Endometrial microvascular endothelial cells (primary cell): Measurements from ENCODE around the gene TRMT1L. TPM values are rescaled to one million over a fixed set of nuclear protein-coding genes. Genes with fewer than 3 reads are reported as not detected.
"Not testable (repeated sequence)": the region's sequence is repeated elsewhere in the genome, so short reads cannot be mapped to it uniquely, and the experiment has no call there.

Source experiments
- in situ Hi-C: cut with HindIII; loops from 2 replicates; pipeline ENCODE4 v1.10.0; 2017; ENCODE audit warnings: low sequenced_read_pairs, low pct_unique_long_range_greater_than_20kb; ENCODE audit errors: inconsistent ontology term
- total RNA-seq: library from RNA; depleted of rRNA; stranded (reverse); fragments of >200 nt; gene quantifications from one replicate; pipeline ENCODE4 v1.2.3, GENCODE V29; 2015; ENCODE audit errors: inconsistent ontology term

The TRMT1L gene, protein sequence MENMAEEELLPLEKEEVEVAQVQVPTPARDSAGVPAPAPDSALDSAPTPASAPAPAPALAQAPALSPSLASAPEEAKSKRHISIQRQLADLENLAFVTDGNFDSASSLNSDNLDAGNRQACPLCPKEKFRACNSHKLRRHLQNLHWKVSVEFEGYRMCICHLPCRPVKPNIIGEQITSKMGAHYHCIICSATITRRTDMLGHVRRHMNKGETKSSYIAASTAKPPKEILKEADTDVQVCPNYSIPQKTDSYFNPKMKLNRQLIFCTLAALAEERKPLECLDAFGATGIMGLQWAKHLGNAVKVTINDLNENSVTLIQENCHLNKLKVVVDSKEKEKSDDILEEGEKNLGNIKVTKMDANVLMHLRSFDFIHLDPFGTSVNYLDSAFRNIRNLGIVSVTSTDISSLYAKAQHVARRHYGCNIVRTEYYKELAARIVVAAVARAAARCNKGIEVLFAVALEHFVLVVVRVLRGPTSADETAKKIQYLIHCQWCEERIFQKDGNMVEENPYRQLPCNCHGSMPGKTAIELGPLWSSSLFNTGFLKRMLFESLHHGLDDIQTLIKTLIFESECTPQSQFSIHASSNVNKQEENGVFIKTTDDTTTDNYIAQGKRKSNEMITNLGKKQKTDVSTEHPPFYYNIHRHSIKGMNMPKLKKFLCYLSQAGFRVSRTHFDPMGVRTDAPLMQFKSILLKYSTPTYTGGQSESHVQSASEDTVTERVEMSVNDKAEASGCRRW
- 34.7 TPM for total RNA-seq

DNA sequence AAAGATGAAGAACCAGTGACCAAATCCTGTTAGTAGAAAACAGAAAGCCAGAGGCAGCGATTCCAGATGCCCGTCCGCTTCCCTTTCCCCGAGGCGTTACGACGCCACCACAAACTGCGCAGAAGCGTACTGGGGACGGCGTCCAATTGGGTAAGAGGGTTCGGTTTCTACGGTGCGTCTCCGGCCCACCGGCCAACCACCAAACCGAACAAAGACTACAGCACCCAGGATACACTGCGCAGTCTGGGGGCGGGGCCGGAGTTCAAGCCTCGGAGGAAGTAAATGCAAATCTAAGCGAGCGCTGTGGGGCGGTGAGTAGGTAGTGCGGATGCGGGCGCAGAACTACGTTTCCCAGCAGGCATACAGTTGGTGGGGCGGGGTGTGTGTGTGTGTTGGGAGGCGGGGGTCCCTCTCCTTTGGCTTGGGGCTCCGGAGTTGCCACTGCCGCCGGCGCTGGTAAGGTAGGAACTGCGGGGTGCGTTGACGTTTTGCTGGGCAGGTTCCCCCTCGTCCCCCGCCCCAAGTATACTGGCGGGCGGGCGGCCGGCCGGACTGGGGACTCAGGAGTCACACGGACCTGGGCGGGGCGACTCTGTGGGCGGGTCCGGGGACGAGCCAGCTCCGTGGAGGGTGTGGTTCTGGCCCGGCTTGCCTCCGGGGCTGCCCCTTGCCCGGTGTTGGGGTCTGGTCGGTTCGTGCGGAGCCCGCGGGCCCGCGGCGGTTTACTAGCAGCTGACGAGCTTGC, at the start of gene TRMT1L, which contains the start of gene SWT1:
Gene TRMT1L, minus strand, starts transcription at position 100 of the 745 bp plus-strand sequence. CDS start 241 bp downstream, outside the sequence.
Gene SWT1, plus strand, starts transcription at position 314 of the 745 bp plus-strand sequence. CDS start 3,675 bp downstream, outside the sequence.
- in situ Hi-C loops: no loop called here

DNA sequence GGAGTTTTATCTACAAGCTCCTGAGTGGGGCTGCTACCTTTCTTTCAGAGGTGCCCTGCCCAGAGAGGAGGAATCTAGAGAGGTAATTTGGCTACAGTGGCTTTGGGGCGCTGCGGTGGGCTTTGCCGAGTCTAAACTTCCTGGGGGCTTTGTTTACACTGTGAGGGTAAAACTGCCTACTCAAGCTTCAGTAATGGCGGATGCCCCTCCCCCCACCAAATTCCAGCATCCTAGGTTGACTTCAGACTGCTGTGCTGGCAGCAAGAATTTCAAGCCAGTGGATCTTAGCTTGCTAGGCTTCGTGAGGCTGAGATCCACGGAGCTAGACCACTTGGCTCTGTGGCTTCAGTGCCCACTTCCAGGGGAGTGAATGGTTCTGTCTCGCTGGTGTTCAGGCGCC, 44.1 kb upstream of the TRMT1L start:
- in situ Hi-C loops: no loop called here

DNA sequence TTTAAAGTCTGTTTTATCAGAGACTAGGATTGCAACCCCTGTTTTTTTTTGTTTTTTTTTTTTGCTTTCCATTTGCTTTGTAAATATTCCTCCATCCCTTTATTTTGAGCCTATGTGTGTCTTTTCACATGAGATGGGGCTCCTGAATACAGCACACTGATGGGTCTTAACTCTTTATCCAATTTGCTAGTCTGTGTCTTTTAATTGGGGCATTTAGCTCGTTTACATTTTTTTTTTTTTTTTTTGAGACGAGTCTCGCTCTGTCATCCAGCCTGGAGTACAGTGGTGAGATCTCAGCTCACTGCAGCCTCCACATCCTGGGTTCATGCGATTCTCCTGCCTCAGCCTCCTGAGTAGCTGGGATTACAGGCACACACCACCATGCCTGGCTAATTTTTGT, 42.0 kb upstream of the TRMT1L start:
- in situ Hi-C loops: not testable (repeated sequence)

DNA sequence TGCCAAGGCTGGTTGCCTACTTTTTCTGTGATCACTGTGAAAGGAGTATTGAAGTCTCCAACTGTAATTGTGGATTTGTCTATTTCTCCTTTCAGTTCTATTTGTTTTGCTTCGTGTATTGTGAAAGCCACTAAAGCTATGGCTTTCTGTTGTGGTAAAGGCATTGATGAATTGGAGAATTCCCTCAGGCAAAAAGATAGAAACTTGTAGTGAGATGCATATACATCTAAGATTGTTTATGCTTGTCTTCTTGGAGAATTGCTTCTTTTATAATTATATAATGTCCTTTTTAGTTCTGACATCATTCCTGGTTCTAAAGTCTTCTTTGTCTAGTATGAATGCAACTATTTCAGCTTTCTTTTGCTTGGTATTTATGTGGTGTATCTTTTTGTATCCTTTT, 37.0 kb upstream of the TRMT1L start:
- in situ Hi-C loops: no loop called here

DNA sequence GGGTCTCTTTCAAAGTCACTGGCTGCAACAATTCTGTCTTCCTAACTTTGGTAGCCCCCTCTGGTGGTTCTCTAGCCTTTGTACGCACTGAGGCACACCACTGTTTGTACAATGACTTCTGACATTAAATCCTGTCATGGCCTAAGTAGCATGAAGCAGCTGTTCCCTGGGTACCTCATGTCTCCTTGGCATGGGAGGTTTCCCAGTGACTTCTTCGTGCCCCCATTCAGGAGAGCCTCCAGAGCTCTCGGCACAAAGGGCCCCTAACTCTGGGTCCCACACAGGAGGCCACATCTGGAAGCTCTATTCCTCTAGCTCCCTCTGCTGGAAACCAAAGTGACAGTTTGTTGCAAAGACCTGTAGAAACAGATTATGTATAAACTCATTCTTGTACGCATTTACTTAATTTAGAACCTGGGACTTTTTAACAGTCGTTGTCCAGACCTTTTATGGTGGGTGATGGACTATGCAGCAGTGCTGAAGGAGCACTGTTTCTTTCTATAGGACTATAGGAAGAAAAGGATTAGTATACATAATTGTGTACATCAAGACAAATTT, 13.6 kb upstream of the TRMT1L start:
- in situ Hi-C loops: no loop called here

DNA sequence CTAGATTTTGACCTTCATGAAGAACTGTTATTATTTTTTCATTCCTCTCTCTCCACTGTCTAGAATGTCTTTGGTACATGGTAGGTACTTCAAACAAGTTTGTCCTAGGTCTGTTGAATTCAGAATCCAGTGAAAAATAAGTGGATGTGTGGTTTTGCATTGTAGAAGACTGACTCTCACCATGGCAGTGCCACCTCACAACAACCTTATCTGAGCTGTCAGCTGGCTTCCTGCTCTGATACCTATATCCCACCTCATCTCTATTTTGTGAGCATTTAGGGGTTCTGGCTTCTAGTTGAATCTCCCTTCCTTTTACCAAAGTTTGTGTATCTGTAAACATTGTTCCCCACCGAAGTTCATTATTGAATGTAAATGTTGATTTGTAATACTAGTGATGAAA, 9.4 kb upstream of the TRMT1L start:
- in situ Hi-C loops: loop anchor here (10.0 kb wide), 1 partner anchor 509 kb away; no protein-coding TSS in a partner anchor

DNA sequence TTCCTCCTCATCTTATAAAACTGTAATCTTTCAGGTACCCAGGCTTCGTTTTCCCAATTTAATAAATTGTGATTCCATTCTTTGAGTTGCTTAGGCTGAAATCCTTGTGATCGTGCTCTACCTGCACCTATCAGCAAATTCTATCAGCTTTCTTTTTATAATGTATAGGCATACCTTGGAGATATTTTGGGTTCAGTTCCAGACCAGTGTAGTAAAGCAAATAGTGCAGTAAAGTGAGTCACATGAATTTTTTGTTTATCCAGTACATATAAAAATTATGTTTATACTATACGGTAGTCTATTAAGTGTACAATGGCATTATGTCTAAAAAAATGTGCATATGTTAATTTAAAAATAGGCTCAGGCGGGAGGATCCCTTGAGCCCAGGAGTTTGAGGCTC, 5.7 kb upstream of the TRMT1L start:
- in situ Hi-C loops: loop anchor here (10.0 kb wide), 1 partner anchor 512 kb away; no protein-coding TSS in a partner anchor

DNA sequence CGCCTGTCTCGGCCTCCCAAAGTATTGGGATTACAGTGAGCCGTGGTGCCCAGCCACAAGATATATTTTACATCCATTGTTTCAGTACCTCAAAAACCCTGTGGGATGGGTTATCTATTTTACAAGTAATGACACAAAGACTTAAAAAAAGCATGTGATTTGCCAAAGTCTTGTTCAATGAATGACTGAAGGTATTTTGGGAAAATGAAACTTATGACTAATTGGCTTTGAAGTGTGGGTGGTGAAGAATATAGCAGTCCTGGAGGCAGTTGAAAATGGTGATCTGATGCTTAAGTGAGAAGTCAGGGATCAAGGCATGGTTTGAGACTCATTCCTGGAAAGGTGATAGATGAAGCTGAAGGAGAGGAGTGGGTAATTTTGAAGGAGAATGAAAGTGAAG, 3.2 kb upstream of the TRMT1L start:
- in situ Hi-C loops: loop anchor here (10.0 kb wide), 1 partner anchor 515 kb away; no protein-coding TSS in a partner anchor

DNA sequence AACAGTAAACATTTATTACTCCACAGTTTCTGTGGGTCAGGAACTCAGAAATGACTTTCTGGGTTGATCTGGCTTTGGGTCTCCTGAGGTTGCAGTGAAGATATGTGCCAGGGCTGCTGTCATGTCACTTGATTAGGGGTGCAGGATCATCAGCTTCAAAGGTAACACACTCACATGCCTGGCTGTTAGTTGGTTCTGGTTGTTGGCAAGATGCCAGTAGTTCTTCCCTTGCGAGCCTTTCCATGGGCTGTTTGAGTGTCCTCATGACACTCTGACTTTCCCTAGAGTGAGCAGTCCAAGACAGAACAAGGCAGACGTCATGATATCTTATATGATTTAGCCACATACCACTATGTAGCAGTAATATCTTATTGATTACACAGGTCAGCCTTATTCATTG, 2.0 kb upstream of the TRMT1L start:
- in situ Hi-C loops: no loop called here

DNA sequence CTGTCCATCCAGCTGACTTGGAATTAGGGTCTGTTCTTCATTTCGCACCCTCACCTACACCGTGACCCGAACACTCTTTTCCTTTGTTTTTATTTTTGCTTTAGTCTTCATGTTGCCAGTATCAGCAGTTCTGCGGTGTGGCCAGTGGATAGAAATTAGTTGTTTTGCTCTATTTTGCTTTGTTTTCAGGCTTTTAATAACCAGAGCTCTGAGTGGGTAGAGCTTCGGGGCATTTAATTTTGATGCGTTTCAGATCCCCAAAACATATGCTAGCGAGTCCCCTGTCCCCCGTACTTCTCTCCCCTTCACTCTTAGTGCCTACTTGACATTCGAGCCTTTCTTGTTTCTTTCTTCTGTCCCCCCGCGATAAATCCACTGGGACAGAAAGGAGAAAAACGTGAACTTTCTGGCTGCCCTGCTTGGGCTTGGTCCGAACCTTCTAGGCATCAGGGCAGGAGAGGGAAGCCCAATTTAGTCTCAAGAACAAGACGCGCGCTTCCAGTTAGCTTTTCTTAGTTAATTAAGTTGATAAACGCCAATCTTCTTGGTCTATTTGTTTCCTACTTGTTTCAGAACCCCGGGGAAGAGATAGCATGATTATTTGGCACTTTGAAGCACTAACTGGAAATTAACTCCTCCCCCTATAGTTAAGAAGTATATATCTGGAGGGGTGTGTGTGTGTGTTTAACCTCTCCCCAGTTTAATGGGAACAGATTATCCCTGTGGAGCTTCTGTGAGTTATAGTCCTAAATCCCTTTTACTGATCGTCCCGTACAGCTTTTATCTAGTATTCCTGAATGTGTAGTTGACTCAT, 1.1 kb upstream of the TRMT1L start:
- in situ Hi-C loops: no loop called here

DNA sequence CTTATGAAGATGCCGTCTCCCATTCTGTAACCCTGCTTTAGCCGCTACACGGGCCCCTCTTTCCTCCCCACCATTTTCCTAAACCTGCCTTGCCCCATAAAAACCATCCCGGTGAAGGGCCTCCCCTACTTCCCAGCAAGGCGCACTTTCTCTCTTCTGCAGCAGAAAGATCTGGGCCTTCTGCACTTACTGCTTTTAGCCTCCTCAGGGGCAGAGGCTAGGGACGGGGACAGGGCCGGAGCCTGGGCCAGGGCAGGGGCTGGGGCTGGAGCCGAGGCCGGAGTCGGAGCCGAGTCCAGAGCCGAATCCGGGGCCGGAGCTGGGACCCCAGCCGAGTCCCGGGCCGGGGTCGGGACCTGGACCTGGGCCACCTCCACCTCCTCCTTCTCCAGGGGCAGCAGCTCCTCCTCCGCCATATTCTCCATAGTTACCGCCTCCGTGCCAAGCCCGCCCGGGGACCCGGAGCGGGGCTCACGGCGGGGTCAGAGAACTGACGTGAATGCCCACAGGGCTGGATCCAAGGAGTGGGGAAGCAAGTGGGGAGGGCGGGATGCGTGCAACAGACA, 382 bp downstream of the TRMT1L start:
- in situ Hi-C loops: no loop called here

DNA sequence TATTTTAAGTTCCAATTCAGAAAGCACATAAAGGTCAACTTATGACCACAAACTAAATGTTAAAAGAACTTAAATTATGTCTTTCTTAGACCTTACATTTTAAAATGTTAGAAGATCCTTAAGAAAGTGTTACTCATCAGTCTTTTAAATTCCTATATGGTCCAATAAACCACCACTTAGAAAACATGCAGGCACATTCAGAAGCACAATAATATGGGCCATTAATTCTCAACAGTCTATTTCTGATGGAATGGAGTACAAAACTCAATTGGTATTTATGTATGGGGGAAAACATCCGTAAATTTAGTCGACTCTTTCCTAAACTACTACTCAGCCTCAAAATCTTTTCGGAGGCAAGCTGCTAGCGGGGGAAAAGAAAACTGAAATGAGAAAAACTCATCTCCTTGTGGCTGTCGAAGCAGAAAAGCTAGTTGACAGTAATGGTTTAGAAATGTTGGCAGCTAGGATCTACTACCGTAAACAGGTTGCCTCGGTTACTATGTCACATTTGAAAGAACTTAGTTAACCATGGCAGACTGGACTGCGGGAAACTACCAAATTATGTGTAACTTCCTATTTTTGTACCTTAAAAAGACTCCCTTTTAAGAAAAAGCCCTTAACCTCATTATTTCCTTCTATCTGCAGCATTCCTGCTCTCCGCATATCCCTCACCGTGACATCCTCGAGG, 1.0 kb downstream of the TRMT1L start:
- in situ Hi-C loops: no loop called here

DNA sequence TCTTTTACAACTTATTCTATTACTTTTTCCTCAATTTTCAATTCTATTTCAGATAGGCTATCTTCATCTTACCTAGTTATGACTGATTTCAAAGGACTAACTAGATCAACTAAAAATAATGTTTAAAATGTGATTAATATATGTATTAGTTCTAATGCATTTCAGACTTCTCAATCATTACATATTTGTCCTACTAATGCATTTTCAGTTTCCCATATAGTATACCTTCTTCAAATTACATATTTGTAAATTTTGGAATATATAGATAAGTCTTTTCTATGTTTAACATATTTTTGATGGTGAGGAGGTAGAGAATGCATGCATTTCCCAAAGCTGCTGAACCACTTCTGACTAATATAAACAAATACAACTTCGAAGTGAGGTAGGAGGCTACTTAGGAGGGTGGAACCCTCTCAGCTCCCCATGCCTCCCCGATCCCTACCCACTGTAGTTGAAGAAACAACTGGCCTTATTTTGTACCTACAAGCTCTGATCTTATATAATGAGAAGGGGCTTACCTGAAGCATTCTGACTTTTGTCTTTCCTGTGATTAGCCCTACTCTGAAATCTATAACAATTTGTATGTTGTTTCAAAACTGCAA, 1.7 kb downstream of the TRMT1L start:
- in situ Hi-C loops: no loop called here

DNA sequence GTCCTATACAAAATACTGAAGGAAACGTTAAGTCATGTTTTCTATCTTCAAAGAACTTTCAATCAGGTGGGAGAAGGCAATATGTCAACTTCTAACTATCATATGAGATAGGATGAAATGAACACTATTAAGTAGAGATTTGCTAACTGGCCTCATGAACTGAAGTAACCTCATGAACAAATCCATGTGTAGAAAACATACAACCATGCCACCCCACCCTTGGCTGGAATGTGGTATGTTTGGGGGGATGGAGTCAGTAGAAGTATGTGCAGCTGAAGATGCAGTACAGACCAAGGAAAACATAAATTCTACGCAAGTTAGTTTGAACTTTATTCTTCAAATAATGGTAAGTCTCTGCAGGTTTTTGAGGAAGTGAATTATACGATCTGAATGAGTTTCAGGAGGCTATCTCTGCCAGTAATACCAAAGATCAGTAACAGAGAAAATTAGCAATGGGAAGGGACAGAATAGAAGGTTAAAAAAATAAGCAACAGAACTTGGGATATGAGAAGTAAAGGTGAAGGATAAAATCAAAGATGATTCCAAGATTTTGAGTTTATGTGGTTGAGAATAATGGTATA, 4.5 kb downstream of the TRMT1L start:
- in situ Hi-C loops: no loop called here

DNA sequence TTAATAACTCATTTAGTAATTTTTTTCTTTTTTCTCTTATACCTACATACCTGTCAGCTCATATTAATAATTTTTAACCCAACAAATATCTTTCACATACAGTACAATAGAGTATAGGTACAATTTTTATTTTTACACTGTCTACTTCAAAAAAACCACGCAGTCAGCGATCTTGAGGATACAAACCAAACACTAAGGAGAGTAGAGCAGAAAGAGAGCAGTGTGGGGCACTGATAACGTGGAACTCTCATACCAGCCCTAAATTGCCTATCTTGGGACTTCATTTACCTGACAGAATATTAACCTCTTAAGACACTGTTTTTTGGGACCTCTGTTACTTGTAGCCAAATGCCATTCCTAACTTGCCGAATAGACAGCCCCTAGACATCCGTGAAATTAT, 5.5 kb downstream of the TRMT1L start:
- in situ Hi-C loops: no loop called here

DNA sequence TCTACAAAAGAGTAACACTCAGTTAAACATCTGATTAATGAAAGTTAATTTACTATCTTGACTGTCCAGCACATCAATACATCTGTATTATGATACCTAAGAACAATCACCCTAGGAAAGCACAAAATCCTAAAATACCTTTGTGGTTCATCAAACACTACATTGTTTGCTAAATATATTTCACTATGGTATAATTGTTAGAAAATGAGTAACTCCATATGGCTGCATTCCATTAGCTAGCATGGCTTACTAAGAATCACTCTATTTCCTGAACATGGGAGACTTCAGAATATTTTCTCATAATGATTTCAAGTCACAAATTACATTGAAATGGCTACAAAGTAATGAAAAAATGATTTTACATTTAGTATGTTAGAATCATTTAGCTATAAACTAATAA, 12.5 kb downstream of the TRMT1L start:
- in situ Hi-C loops: no loop called here

DNA sequence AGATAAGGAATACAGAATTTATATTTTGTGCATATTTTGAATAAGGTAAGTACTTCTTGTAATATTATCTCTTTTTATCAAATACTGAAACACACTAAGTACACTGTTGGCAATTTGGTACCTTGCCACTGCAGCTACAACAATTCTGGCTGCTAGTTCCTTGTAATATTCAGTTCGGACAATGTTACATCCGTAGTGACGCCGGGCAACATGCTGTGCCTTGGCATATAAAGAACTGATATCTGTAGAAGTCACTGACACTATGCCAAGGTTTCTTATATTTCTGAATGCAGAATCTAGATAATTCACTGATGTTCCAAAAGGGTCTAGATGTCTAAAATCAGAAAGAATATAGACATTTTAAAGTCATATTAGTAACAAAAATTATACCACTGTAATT, 17.5 kb downstream of the TRMT1L start:
- in situ Hi-C loops: no loop called here
